Bladder microvascular endothelial cell (primary cell): Measurements from ENCODE around the gene RANBP10. TPM values are rescaled to one million over a fixed set of nuclear protein-coding genes. Genes with fewer than 3 reads are reported as not detected.

Experiments
- total RNA-seq: library from RNA; depleted of rRNA; stranded (reverse); fragments of >200 nt; gene quantifications from 2 replicates; pipeline ENCODE4 v1.2.3, GENCODE V29; 2014

RANBP10 gene
- 4.2 and 11.8 TPM in 2 replicates for total RNA-seq

DNA sequence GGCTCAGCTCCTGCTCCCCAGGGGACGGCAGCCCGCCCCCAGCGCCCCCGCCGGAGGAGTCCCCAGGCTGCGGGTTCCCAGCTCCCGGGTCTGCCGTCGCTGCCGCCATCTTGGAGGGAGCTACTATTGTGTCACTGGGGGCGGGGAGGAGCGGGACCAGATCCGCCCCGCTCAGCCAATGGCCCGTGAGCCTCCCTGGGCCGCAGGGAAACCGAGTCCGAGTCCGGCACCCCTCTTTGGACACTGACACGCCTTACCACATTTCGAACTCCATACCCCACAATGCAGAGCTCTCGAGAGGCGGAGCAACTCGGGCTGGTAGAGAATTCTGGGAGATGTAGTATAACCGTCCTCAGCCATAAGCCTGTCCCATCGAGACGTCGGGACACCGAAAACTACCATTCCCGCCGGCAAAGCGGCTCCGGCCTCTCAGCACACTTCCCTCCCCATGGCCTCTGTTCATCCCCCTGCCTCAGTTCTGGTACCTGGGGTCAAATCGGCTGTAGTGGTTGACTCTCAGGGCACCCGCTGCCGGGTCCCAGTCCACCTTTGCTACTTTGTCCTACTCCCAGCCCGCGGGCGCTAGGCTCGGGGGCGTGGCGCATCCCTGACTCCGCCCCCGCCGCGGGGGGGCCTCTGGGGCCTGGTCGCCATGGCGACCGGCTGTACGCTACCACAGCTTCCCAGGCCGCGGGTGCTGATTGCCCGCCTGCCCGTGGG is at the start of gene RANBP10, which contains the start of gene TSNAXIP1:
Gene RANBP10 (minus strand): TSS at position 133 of the 720 bp plus-strand sequence. CDS start 24 bp downstream, at position 109.
Gene TSNAXIP1 (plus strand): TSS at position 462 of the 720 bp plus-strand sequence. CDS start 261 bp downstream, outside the sequence.

DNA sequence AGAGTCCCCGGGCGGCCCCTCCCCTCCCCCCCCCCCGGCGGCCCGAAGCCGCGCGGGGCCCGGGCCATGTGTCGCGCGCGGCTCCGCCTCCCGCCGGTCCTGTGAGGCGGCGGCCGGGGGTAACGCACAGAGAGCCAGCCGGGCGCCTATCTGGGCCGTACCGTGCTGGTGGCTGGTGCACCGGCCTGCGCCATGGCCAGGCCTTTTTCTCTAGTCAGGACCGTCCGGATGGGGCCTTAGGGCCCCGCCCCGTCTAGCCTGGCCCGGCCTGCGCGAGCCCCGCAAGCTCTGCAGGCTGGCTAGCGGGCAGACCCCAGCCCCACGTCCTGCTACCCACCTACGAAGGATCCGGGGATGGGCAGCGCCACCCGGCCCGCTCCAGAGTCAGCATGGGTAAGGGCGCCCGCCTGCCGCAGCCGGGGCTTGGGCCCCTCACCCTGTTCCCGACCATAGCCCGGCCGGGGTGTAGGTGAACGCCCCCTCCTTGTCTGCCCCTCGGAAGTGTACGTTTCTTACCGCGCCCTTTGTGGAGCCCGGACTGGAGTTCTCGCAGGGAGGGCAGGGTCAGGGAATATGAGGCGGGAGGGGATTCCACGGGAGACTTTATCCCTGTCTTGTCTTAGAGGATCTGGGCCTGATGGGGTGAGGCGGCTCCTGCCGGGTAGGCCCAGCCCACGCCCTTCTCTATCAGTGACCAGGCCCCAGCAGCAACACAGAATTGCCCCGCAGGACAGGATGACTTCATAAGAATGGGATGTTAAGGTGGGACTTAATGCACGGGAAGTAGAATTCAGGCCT is 40.9 kb upstream of the RANBP10 start, which contains the start of gene CENPT:
Gene CENPT (minus strand): TSS at position 630 of the 798 bp plus-strand sequence. CDS start 13,834 bp downstream, outside the sequence.

DNA sequence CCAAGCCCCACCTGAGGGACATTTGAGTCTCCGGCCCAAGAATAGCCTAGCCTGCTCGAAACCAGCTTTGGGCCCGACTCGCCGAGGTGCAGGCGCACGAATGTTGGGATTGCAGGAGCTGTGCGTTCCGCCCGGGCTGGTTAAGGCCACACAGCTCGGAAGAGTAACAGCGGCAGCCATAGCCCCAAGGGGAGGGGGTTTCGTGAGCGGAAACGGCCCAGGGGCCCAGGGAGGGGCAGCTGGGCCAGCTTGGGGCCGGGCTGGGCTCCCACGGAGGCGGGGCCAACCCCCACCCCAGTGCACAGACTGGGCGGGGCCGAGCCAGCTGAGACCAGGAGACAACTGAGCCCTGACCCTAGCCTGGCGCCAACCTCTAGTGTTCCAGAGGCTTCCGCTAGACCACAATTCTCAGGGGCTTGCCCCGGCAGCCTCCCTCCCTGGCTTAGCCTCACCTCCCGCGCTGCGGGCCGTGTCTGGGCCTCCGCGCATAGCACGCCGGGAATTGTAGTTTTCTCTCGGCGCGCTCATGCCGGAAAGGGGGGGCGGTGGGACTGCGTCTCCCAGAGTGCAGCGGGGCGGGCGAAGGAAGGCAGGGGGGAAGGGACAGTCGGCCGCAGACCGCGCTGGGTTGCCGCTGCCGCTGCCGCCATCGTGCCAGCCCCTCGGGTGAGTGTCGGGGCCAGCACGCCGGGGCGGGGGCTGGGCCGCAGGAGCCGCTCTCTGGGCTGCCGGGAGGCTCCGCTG is 40.1 kb upstream of the RANBP10 start, which contains the start of gene NUTF2:
Gene NUTF2 (plus strand): TSS at position 614 of the 744 bp plus-strand sequence. CDS start 18,198 bp downstream, outside the sequence.

DNA sequence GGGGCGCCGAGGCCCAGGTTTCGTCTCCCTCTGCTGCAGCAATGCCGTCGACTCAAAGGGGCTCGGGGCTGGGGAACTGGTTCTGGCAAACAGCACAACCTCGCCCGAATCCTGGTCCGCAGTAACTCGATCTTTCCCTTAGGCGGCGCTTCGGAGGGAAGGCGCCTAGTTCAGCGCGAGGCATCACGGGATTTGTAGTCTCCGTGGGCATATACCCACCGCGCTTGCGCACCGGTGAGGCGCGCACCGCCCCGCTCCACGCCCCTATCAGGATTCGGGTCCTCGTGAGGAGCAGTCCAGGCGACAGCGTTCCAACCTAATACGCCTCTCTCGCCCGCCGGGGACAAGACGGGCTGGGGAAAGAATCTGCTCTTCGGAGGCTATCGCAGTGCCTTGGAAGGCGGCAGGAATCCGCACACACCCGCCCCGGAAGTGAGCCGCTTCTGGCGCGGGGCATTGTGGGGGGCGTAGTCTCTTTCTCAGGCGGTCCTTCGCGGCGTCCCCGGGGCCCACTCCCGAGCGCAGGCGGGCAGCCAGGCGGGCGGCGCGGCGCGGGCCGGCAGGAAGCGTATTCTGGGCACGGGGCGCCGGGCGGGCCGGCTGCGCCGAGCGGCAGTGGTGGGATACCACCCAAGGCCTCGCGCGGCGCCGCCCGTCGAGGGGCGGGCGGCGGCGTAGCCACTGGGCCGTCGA is 35.6 kb upstream of the RANBP10 start, which contains the start of gene THAP11:
Gene THAP11 (plus strand): TSS at position 505 of the 693 bp plus-strand sequence. CDS start 235 bp downstream, outside the sequence.

DNA sequence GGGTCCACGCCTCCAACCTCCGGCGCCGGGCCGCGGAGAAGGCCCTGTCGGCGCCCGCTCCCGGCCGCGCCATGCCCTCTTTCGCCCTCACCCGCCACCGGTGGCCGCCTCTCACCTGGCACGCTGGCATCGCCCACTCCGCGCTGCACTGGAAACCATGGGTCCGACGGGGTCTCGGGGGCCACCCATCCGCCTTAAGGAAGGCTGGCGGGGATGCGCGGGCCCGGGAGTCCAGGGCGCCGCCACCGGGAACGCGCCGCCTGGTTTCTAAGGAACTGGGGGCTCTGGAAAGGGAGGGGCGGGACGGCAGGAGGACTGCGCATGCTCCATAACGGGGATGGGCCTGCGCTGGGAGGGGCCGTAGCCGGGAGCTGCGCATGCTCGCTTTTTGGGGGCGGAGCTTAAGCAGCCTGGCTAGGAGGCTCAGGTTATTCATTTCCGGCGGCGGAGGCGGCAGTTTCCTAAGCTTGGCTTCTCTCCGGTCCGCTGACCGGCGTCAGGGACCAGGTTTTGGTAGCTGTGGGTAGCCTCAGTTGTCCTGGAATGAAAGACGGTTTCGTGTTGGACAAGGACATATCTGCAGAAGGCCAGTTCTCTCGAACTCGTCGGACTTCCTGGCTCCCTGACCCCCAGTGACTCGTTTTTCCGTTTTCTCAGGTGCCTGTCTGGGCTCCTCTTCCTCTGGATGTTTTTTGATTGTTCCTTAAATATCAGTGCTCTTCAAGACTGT is 87.1 kb downstream of the RANBP10 start, which contains the start of gene GFOD2:
Gene GFOD2 (minus strand): TSS at position 269 of the 730 bp plus-strand sequence. CDS start 33,601 bp downstream, outside the sequence.

Other genes with a start within 250 kb of the RANBP10 start
- 20.1 and 28.3 TPM in 2 replicates for gene CTCF, start 244.0 kb downstream of the RANBP10 start, total RNA-seq
- 0.25 and 0.49 TPM in 2 replicates for gene CARMIL2, start 161.4 kb downstream of the RANBP10 start, total RNA-seq
- 13.4 and 14.4 TPM in 2 replicates for gene ACD, start 146.3 kb downstream of the RANBP10 start, total RNA-seq
- gene PARD6A, start 145.6 kb downstream of the RANBP10 start, total RNA-seq = 2.5 and 2.8 TPM in 2 replicates
- 14.3 and 14.9 TPM in 2 replicates for gene ENKD1, start 139.8 kb downstream of the RANBP10 start, total RNA-seq
- 2.0 and 2.8 TPM in 2 replicates for gene C16orf86, start 139.7 kb downstream of the RANBP10 start, total RNA-seq
- 40.5 and 62.6 TPM in 2 replicates for gene GFOD2, start 87.2 kb downstream of the RANBP10 start, total RNA-seq
- 0.81 and 0.88 TPM in 2 replicates for gene TSNAXIP1, start 329 bp upstream of the RANBP10 start, total RNA-seq
- gene THAP11, start 35.8 kb upstream of the RANBP10 start, total RNA-seq = 26.6 and 43.9 TPM in 2 replicates
- gene NUTF2, start 40.4 kb upstream of the RANBP10 start, total RNA-seq = 119 and 125 TPM in 2 replicates
- 17.2 and 25.7 TPM in 2 replicates for gene CENPT, start 41.1 kb upstream of the RANBP10 start, total RNA-seq
- gene EDC4, start 66.5 kb upstream of the RANBP10 start, total RNA-seq = 57.0 and 92.5 TPM in 2 replicates
- 0.16 TPM in 1 of 2 replicates, not detected in the other for gene NRN1L, start 78.3 kb upstream of the RANBP10 start, total RNA-seq
- gene PSKH1, start 86.7 kb upstream of the RANBP10 start, total RNA-seq = 12.5 and 35.7 TPM in 2 replicates
- gene CTRL, start 125.3 kb upstream of the RANBP10 start, total RNA-seq = 0.49 and 0.76 TPM in 2 replicates
- 61.3 and 125 TPM in 2 replicates for gene PSMB10, start 130.3 kb upstream of the RANBP10 start, total RNA-seq
- gene LCAT, start 137.6 kb upstream of the RANBP10 start, total RNA-seq = 3.4 and 11.4 TPM in 2 replicates
- gene SLC12A4, start 162.1 kb upstream of the RANBP10 start, total RNA-seq = 58.9 and 225 TPM in 2 replicates
- 0.16 TPM in 1 of 2 replicates, not detected in the other for gene DPEP3, start 173.9 kb upstream of the RANBP10 start, total RNA-seq
- gene DPEP2, start 192.9 kb upstream of the RANBP10 start, total RNA-seq = 0.16 and 1.4 TPM in 2 replicates
- gene DPEP2NB, start 209.4 kb upstream of the RANBP10 start, total RNA-seq = not detected in 2 replicates
- 8.6 and 12.2 TPM in 2 replicates for gene DDX28, start 216.7 kb upstream of the RANBP10 start, total RNA-seq
- 10.5 and 24.0 TPM in 2 replicates for gene DUS2, start 216.7 kb upstream of the RANBP10 start, total RNA-seq